Esophagus muscularis mucosa (tissue), 4 donors: Measurements from ENCODE around the gene NUP205. TPM values are rescaled to one million over a fixed set of nuclear protein-coding genes. Genes with fewer than 3 reads are reported as not detected.

Experiments used
- DNase-seq: peaks from one replicate; pipeline ENCODE4 v3.0.0-alpha.2; 2017; ENCODE audit errors: extremely low spot score
- H3K27ac ChIP-seq, 4 donors: fragments of 200-600 bp; sonication (generic); replicated peaks in 1 of 4; 1 replicate in 3 of 4; 2 replicates in 1 of 4; pipeline ENCODE4 v1.5.1; 2016 to 2019; ENCODE audit warnings: mild to moderate bottlenecking in 1 of 4
- H3K27me3 ChIP-seq, 4 donors: fragments of 200-600 bp; sonication (generic); one replicate each; pipeline versions ENCODE4 v1.5.1 to v1.6.0; 2016 to 2019
- H3K36me3 ChIP-seq, 4 donors: fragments of 200-600 bp; sonication (generic); one replicate each; pipeline ENCODE4 v1.5.1; 2016 to 2019
- H3K4me1 ChIP-seq, 4 donors: fragments of 200-600 bp; sonication (generic); one replicate each; pipeline ENCODE4 v1.5.1; 2016 to 2019
- H3K4me3 ChIP-seq, 4 donors: fragments of 200-600 bp; sonication (generic); 1 replicate in 2 of 4; 2 replicates in 2 of 4; pipeline ENCODE4 v1.5.1; 2016 to 2019; ENCODE audit warnings: mild to moderate bottlenecking in 4 of 4, moderate library complexity in 1 of 4
- H3K9me3 ChIP-seq, 4 donors: fragments of 200-600 bp; sonication (generic); 1 replicate in 3 of 4; 2 replicates in 1 of 4; pipeline ENCODE4 v1.5.1; 2016 to 2019
- CTCF ChIP-seq, 3 experiments: fragments of 200-600 bp in 2 of 3; fragments of 450-650 bp in 1 of 3; sonication (generic) in 2 of 3; IDR thresholded peaks; one replicate each; pipeline ENCODE4 v1.5.1; 2017 to 2019; ENCODE audit warnings: antibody characterized with exemption in 3 of 3, mild to moderate bottlenecking in 2 of 3, moderate library complexity in 1 of 3
- EP300 ChIP-seq: sonication (generic); formaldehyde crosslinking; IDR thresholded peaks from one replicate; pipeline ENCODE4 v1.6.1; 2017; ENCODE audit warnings: antibody characterized with exemption
- POLR2A ChIP-seq: fragments of 450-650 bp; IDR thresholded peaks from one replicate; pipeline ENCODE4 v1.6.1; 2017; ENCODE audit warnings: antibody characterized with exemption, moderate library complexity, mild to moderate bottlenecking, low read depth
- POLR2AphosphoS5 ChIP-seq, 2 donors: sonication (generic); formaldehyde crosslinking; IDR thresholded peaks; one replicate each; pipeline ENCODE4 v1.6.1; 2017; ENCODE audit warnings: antibody characterized with exemption in 2 of 2
- WGBS: methylation state at CpG from one replicate; pipeline ENCODE4 v1.1.5; 2018; 5-methylcytosine and 5-hydroxymethylcytosine counted together
- intact Hi-C: fragments of 100-400 bp; cut with DNase I; formaldehyde crosslinking; loops from one replicate; pipeline ENCODE4 v1.15.1; 2023
- total RNA-seq, 4 donors: library from RNA; depleted of rRNA; stranded (reverse); fragments of >200 nt; gene quantifications; one replicate each; pipeline versions ENCODE4 v1.1.0 to v1.2.1, GENCODE V29; 2016

Gene NUP205
- total RNA-seq, 4 donors from 2014 or later, result 23.3 to 39.9 (median 34.7) TPM

GRCh38 chr7:135517060-135517459 is 40.7 kb upstream of the NUP205 start:
- intact Hi-C loops, result no loop called here
- Histone ChIP-seq H3K27ac (no peak overlapping the region), H3K27me3 (no peaks in the 10 kb centered on the region), H3K9me3 (no peaks in the 10 kb centered on the region), H3K4me1 (no peaks in the 10 kb centered on the region), H3K4me3 (no peak overlapping the region), H3K36me3 (no peaks in the 10 kb centered on the region)
- WGBS, result 81% methylated on average over 3 of the region's 3 CpGs
- DNase-seq, result no peak
- TF ChIP-seq EP300 (no peak), POLR2AphosphoS5 (IDR thresholded peaks at IDR 0.05) (no peak), CTCF (IDR thresholded peaks at IDR 0.05) (no peak), POLR2A (no peak)

- DNase-seq, result no peak
- Histone ChIP-seq H3K36me3 (no peaks in the 10 kb centered on the region), H3K27ac (no peak overlapping the region), H3K4me3 (no peak overlapping the region), H3K9me3 (no peaks in the 10 kb centered on the region), H3K27me3 (no peaks in the 10 kb centered on the region), H3K4me1 (no peaks in the 10 kb centered on the region)
- intact Hi-C loops, result no loop called here
- no peak for TF ChIP-seq POLR2AphosphoS5 (IDR thresholded peaks at IDR 0.05)
- no peak for TF ChIP-seq EP300
- no peak for TF ChIP-seq CTCF (IDR thresholded peaks at IDR 0.05)
- no peak for TF ChIP-seq POLR2A
- WGBS, result 96% methylated on average over 1 of the region's 1 CpG
Measured at GRCh38 chr7:135518748-135519147, 39.0 kb upstream of the NUP205 start.

GRCh38 chr7:135519233-135519688 is 38.5 kb upstream of the NUP205 start:
- H3K4me1 ChIP-seq, result no peaks in the 10 kb centered on the region
- TF ChIP-seq POLR2A (no peak), EP300 (no peak), POLR2AphosphoS5 (IDR thresholded peaks at IDR 0.05) (no peak), CTCF (IDR thresholded peaks at IDR 0.05) (no peak)
- no peak for DNase-seq
- H3K4me3 ChIP-seq, result no peak overlapping the region
- no peak overlapping the region for H3K27ac ChIP-seq
- no peaks in the 10 kb centered on the region for H3K36me3 ChIP-seq
- H3K9me3 ChIP-seq, result no peaks in the 10 kb centered on the region
- intact Hi-C loops, result no loop called here
- no peaks in the 10 kb centered on the region for H3K27me3 ChIP-seq

- H3K27ac ChIP-seq, result no peak overlapping the region
- H3K27me3 ChIP-seq, result no peaks in the 10 kb centered on the region
- no peak for DNase-seq
- no peaks in the 10 kb centered on the region for H3K36me3 ChIP-seq
- 93% methylated on average over 4 of the region's 4 CpGs for WGBS
- H3K9me3 ChIP-seq, result no peaks in the 10 kb centered on the region
- intact Hi-C loops, result no loop called here
- TF ChIP-seq CTCF (IDR thresholded peaks at IDR 0.05), result no peak
- H3K4me1 ChIP-seq, result no peaks in the 10 kb centered on the region
- no peak overlapping the region for H3K4me3 ChIP-seq
Measured at GRCh38 chr7:135519871-135520270, 37.8 kb upstream of the NUP205 start.

GRCh38 chr7:135522509-135522908 is 35.2 kb upstream of the NUP205 start:
- WGBS, result 92% methylated on average over 6 of the region's 6 CpGs
- Histone ChIP-seq H3K4me1 (no peaks in the 10 kb centered on the region), H3K36me3 (no peaks in the 10 kb centered on the region), H3K27ac (no peak overlapping the region), H3K9me3 (no peaks in the 10 kb centered on the region), H3K4me3 (no peak overlapping the region), H3K27me3 (no peaks in the 10 kb centered on the region)
- TF ChIP-seq CTCF (IDR thresholded peaks at IDR 0.05), result no peak
- TF ChIP-seq POLR2A, result no peak
- no peak for TF ChIP-seq POLR2AphosphoS5 (IDR thresholded peaks at IDR 0.05)
- no peak for TF ChIP-seq EP300
- intact Hi-C loops, result no loop called here
- DNase-seq, result no peak
